ENCODE results near the gene LBH.

GRCh38 chr2:30259071-30259470 is 27.7 kb downstream of the LBH start:
- TF ChIP-seq SUZ12 (IDR thresholded peaks at IDR 0.05; ENCODE audit: extremely low read depth, insufficient read depth, insufficient read length) (no peak), ZNF274 (IDR thresholded peaks at IDR 0.05; ENCODE audit: low read depth, low read length) (no peak)
